Ovary (tissue), 3 donors: Measurements from ENCODE around the gene IL22RA2.

ENCODE experiments used
- CTCF ChIP-seq, 3 donors: fragments of 450-650 bp in 2 of 3; fragments of 200-600 bp in 1 of 3; IDR thresholded peaks; one replicate each; pipeline versions ENCODE4 v1.5.1 to v1.8.0; 2016 to 2022; ENCODE audit warnings: antibody characterized with exemption in 3 of 3, mild to moderate bottlenecking in 1 of 3
- EP300 ChIP-seq: sonication (generic); formaldehyde crosslinking; IDR thresholded peaks from one replicate; pipeline ENCODE4 v1.6.1; 2017; ENCODE audit warnings: antibody characterized with exemption
- POLR2A ChIP-seq: fragments of 450-650 bp; IDR thresholded peaks from one replicate; pipeline ENCODE4 v1.6.1; 2017; ENCODE audit warnings: antibody characterized with exemption, mild to moderate bottlenecking, moderate library complexity
- donor health status: DM: no; HTN: no; CAD: no.

DNA sequence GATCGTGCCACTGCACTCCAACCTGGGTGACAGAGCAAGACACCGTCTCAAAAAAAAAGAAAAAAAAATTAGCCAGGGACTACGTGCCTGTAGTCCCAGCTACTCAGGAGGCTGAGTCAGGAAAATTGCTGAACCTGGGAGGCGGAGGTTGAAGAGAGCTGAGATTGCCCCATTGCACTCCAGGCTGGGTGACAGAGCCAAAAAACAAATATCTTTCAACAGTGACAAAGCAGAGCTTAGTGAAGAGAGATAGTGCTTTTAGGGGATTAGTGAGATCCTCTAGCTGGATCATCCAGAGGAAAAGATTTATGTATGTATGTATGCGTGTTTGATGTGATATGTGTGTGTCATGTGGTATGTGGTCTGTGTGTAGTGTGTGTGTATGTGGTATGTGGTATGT, 56.6 kb downstream of the IL22RA2 start:
- TF ChIP-seq POLR2A (no peak), EP300 (no peak), CTCF (IDR thresholded peaks at IDR 0.05) (no peak)
